Neural crest cell (in vitro differentiated cells): ENCODE data around the gene SGMS2. TPM values are rescaled to one million over a fixed set of nuclear protein-coding genes. Genes with fewer than 3 reads are reported as not detected.

Experiments used
- DNase-seq: peaks from one replicate; pipeline ENCODE4 v3.0.0; 2021; ENCODE audit warnings: low read depth, mixed read lengths, low spot score
- H3K27ac Mint-ChIP-seq: one replicate; pipeline ENCODE4 v1.8.0; 2021; ENCODE audit warnings: mild to moderate bottlenecking, mixed read lengths; ENCODE audit not compliant: unreplicated experiment
- H3K27me3 Mint-ChIP-seq: 2 replicates; pipeline ENCODE4 v1.8.0; 2021; ENCODE audit warnings: low read depth, mild to moderate bottlenecking, mixed read lengths
- H3K36me3 Mint-ChIP-seq: 2 replicates; pipeline ENCODE4 v1.8.0; 2021; ENCODE audit warnings: low read depth, mild to moderate bottlenecking, mixed read lengths
- H3K4me1 Mint-ChIP-seq: 2 replicates; pipeline ENCODE4 v1.8.0; 2021; ENCODE audit warnings: mixed read lengths
- H3K4me3 Mint-ChIP-seq: one replicate; pipeline ENCODE4 v1.8.0; 2021; ENCODE audit warnings: mild to moderate bottlenecking, mixed read lengths
- H3K9me3 Mint-ChIP-seq: 2 replicates; pipeline ENCODE4 v1.8.0; 2021; ENCODE audit warnings: mixed read lengths
- total RNA-seq: library from RNA; stranded (reverse); gene quantifications from 2 replicates; pipeline ENCODE4 v1.2.1, GENCODE V29; 2021
- TF ChIP-seq, protein P1 (sequence below): fragments of 200-600 bp; sonication (generic); conservative IDR thresholded peaks from 2 replicates; pipeline ENCODE4 v1.5.0; 2021; ENCODE audit warnings: antibody characterized with exemption, mild to moderate bottlenecking

Gene SGMS2
- total RNA-seq, 1 donor from 2014 or later: 1.4 TPM

DNA sequence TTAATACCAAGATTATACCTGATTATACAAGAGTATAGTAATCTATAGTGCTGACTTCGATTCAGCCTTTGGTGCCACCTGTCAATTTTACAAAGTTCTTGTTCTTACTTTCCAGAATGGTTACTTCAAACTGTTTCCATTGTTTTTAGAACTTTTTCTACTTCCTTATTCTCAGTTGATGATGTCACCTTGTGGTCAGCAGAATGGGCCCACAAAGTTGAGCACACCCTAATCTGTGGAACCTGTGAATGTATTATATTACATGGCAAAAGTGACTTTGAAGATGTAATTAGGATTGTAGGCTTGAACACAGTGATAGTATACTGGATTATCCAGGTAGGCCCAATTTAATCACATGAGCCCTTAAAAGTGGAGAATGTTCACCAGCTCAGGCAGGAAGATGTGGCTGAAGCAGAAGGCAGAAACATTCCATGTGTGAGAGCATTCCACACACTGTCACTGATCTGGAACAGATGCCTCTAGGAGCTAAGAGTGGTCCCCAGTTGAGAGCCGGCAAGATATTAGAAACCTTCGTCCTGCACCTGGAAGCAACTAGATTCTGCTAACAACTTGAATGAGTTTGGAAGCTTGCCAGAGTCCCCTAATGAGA is 6.3 kb upstream of the SGMS2 start:
- Mint-ChIP-seq H3K4me3 (no peak overlapping the region), H3K36me3 (no peaks in the 10 kb centered on the region), H3K9me3 (no peaks in the 10 kb centered on the region), H3K27me3 (peaks cover 12% of the 10 kb centered on the region), H3K27ac (no peak overlapping the region), H3K4me1 (no peaks in the 10 kb centered on the region)
- DNase-seq: no peak
- TF ChIP-seq, protein P1, sequence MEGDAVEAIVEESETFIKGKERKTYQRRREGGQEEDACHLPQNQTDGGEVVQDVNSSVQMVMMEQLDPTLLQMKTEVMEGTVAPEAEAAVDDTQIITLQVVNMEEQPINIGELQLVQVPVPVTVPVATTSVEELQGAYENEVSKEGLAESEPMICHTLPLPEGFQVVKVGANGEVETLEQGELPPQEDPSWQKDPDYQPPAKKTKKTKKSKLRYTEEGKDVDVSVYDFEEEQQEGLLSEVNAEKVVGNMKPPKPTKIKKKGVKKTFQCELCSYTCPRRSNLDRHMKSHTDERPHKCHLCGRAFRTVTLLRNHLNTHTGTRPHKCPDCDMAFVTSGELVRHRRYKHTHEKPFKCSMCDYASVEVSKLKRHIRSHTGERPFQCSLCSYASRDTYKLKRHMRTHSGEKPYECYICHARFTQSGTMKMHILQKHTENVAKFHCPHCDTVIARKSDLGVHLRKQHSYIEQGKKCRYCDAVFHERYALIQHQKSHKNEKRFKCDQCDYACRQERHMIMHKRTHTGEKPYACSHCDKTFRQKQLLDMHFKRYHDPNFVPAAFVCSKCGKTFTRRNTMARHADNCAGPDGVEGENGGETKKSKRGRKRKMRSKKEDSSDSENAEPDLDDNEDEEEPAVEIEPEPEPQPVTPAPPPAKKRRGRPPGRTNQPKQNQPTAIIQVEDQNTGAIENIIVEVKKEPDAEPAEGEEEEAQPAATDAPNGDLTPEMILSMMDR: no peak

GRCh38 chr4:107823870-107824349 is 822 bp upstream of the SGMS2 start:
- DNase-seq: no peak
- TF ChIP-seq, protein P1: no peak
- H3K27me3 Mint-ChIP-seq: peaks cover 54% of the 10 kb centered on the region
- H3K36me3 Mint-ChIP-seq: no peaks in the 10 kb centered on the region
- H3K4me3 Mint-ChIP-seq: peak overlapping the region; percentile 97
- no peak overlapping the region for H3K27ac Mint-ChIP-seq
- H3K4me1 Mint-ChIP-seq: peaks cover 15% of the 10 kb centered on the region
- H3K9me3 Mint-ChIP-seq: no peaks in the 10 kb centered on the region

DNA sequence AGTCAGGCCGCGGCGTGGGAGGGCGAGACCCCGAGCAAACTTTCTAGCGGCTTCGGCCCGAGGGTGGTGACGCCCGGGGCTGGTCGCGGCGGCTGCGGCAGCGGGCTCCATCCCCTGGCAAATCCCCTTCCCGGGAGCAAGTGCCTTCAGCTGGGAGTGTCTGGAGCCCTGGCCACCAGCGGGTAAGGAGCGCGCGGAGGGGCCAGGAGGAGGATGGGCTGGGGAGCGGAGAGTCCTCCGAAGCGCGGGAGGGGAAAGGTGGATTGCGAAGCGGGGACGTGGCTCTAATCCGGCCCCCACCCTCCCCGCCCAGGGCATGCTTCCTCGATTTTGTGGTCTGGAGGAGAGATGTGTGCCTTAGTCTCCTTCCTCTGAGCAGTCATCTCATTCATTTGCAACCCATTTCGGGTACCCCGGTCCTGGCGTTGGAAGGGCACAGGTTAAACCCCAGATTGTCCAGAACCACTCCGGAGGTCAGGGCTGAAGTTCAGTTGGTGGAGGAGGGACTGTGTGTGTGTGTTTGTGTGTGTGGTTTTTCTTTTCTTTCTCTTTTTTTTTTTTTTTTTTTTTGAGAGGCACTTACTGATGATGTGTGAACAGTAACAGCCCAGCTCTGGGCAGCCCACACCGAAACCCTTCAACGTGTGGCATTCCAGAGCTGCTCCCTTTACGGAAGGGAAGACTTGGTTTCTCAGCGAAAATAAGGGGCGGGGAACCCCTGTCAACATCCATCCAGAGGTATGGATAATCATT is 516 bp downstream of the SGMS2 start:
- peaks cover 51% of the 10 kb centered on the region for H3K27me3 Mint-ChIP-seq
- H3K27ac Mint-ChIP-seq: no peak overlapping the region
- TF ChIP-seq, protein P1: no peak
- peak; percentile 30 for DNase-seq
- H3K4me3 Mint-ChIP-seq: peak overlapping the region; percentile 83
- no peaks in the 10 kb centered on the region for H3K9me3 Mint-ChIP-seq
- no peaks in the 10 kb centered on the region for H3K36me3 Mint-ChIP-seq
- peaks cover 15% of the 10 kb centered on the region for H3K4me1 Mint-ChIP-seq

DNA sequence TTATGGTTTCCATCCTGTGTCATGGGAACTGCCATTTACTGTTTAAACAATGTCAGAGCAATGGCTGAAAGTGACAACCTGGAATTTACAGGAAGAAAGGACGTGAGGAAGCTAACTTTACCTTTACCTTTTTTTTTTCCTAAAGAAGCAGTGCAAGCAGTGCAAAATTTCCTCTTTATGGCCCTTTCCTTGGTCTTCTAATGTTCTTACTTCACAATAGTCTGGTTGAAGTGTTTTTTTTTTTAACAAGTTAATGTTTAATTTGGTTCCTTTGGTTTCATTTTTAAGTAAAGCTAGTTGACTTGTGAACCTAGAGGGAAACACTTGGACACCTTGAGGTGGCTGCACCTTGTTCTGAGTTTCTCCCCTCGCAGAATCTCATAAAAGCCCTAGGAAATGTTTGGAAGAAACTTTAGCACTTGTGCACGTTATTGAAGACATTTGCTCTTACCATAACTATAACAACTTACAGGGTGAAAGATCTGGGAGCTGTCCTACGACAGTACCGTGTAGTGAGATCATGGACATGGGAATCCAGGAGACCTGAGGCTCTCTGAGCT is 1.8 kb downstream of the SGMS2 start:
- peaks cover 48% of the 10 kb centered on the region for H3K27me3 Mint-ChIP-seq
- peaks cover 15% of the 10 kb centered on the region for H3K4me1 Mint-ChIP-seq
- no peak overlapping the region for H3K27ac Mint-ChIP-seq
- H3K4me3 Mint-ChIP-seq: no peak overlapping the region
- TF ChIP-seq, protein P1: no peak
- no peaks in the 10 kb centered on the region for H3K9me3 Mint-ChIP-seq
- no peak for DNase-seq
- no peaks in the 10 kb centered on the region for H3K36me3 Mint-ChIP-seq

DNA sequence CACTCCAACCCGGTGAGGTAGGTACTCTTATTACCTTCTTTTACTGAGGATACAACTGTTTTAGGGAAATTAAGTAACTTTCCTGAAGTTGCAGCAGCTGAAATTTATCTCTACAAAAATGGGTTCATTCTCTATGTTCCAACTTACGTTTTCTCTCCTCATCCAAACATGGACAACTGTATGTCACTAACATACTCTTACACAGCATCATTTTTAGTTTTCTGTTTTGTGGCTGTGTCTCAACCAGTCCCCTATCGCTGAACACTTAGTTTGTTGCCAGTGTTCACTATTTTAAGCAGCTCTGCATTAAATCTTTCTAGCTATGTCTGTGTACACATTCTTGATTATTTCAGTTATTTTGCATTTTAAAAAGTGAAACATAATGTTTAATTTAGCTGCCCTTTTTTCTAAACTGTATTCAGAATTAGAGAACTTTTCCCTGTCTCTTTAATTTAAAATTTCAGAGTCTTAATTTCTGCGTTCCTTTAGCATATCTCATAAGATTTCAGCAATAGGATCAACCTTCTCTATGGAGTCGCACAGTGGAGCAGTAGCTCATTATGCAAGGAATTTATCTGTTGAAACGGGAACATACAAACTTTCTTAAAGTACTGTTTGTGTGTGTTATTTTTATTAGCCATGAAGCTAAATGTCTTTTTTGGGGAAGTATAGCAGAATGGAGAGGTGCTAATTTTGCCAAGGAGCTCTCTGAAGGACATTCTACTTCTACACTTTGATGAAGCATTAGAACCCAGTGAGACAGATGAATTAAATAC is 3.8 kb downstream of the SGMS2 start:
- Mint-ChIP-seq H3K4me1 (peaks cover 15% of the 10 kb centered on the region), H3K4me3 (no peak overlapping the region), H3K27ac (no peak overlapping the region), H3K9me3 (no peaks in the 10 kb centered on the region), H3K36me3 (no peaks in the 10 kb centered on the region), H3K27me3 (peaks cover 41% of the 10 kb centered on the region)
- DNase-seq: no peak
- TF ChIP-seq, protein P1: no peak
